SJCRH30 (cell line): ENCODE results near the gene B3GALT2. TPM values are rescaled to one million over a fixed set of nuclear protein-coding genes. Genes with fewer than 3 reads are reported as not detected.

Experiments used
- DNase-seq, 2 experiments: peaks; one replicate each; pipeline ENCODE4 v3.0.0-alpha.2; 2015 to 2020
- H3K27ac ChIP-seq: fragments of 250-450 bp; sonication (Bioruptor Pico); 2 replicates; pipeline ENCODE4 v1.5.1; 2020; ENCODE audit warnings: mild to moderate bottlenecking, moderate library complexity
- H3K27me3 ChIP-seq: fragments of 250-450 bp; sonication (Bioruptor Pico); 2 replicates; pipeline ENCODE4 v1.5.1; 2020; ENCODE audit warnings: mild to moderate bottlenecking, moderate library complexity
- H3K36me3 ChIP-seq: fragments of 250-450 bp; sonication (Bioruptor Pico); 2 replicates; pipeline ENCODE4 v1.5.1; 2020; ENCODE audit warnings: mild to moderate bottlenecking, moderate library complexity
- H3K4me1 ChIP-seq: fragments of 250-450 bp; sonication (Bioruptor Pico); 2 replicates; pipeline ENCODE4 v1.5.1; 2020; ENCODE audit warnings: mild to moderate bottlenecking, moderate library complexity
- H3K4me3 ChIP-seq: fragments of 250-450 bp; sonication (Bioruptor Pico); 2 replicates; pipeline ENCODE4 v1.5.1; 2020; ENCODE audit warnings: mild to moderate bottlenecking, moderate library complexity
- H3K9me3 ChIP-seq: fragments of 250-450 bp; sonication (Bioruptor Pico); replicated peaks from 2 replicates; pipeline ENCODE4 v1.5.1; 2020; ENCODE audit warnings: mild to moderate bottlenecking, moderate library complexity
- total RNA-seq: library from RNA; depleted of rRNA; stranded (reverse); fragments of >200 nt; shearing (Covaris generic); gene quantifications from 2 replicates; pipeline ENCODE4 v1.2.3, GENCODE V29; 2014; rRNA removed

Gene B3GALT2
- total RNA-seq, 1 experiment from 2014 or later: 1.5 TPM

DNA sequence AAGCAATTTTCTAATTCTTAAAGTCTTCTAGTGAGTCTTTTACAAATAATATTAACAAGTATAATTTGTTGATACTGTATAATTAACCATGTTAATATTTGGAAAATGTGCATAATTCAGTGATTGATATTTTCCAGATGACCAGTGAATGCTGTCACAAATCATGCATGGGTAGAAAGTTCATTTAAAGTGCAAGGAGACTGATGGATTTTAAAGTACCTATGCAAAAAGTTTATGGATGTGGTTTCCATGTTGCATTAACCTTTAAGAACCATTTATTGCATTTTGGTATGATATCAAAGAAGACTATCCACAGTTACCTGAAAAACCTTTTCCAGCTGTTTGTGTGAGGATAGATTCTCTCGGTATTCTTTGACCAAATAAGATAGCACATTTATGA is 41.4 kb downstream of the B3GALT2 start:
- DNase-seq: no peak

DNA sequence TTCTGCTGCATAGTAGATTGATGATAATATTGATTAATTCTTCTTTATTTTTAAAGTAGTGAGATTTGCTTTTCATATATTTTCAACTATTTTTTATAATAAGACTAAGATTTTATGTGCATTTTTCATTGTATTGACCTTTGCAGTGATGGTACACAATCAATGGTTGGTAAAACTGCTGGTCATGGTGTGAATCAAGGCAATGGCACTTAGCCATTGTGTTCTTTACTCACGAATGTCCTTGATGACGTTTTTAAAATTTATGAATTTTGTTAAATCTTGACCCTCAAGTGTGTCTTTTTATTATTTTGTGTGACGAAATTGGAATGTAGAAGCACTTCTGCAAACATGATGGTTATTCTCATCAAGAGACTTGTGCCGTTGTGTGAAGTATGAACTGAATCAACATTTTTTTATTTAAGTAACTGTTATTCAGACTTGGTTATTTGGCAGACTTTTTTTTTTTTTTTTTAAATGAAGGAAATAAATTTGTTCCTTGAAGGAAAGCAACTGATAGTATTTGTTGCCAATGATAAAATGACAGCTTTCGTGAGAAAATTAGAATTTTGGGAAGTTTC is 42.0 kb downstream of the B3GALT2 start:
- H3K36me3 ChIP-seq: peaks cover 11% of the 10 kb centered on the region
- H3K9me3 ChIP-seq: no peaks in the 10 kb centered on the region
- no peak overlapping the region for H3K27ac ChIP-seq
- no peaks in the 10 kb centered on the region for H3K27me3 ChIP-seq
- DNase-seq: no peak
- H3K4me1 ChIP-seq: no peaks in the 10 kb centered on the region
- no peak overlapping the region for H3K4me3 ChIP-seq

More for the DNA sequence above, 41.4 kb downstream of the B3GALT2 start:
- Histone ChIP-seq H3K4me3 (no peak overlapping the region), H3K27ac (no peak overlapping the region), H3K27me3 (no peaks in the 10 kb centered on the region), H3K36me3 (peaks cover 8% of the 10 kb centered on the region), H3K9me3 (no peaks in the 10 kb centered on the region), H3K4me1 (no peaks in the 10 kb centered on the region)

DNA sequence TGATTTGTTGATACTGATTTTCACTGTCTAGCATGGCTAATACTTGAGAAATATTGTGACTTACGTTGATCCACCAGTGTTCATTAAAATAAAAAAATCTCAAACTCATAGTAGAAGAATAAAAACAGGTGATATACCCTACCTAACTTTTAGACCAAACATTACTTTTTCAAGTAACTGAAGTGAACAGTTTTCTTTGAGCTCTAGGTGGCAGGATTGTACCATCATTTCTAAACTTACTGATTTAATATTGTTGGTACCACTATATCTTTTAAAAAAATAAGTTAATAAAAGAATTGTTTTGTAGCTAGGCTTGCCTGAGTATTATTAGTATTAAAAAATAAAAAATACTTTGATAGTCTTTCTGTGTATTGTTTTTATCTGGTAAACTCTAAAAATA is 43.1 kb downstream of the B3GALT2 start:
- Histone ChIP-seq H3K27me3 (no peaks in the 10 kb centered on the region), H3K27ac (no peak overlapping the region), H3K9me3 (no peaks in the 10 kb centered on the region), H3K4me1 (no peaks in the 10 kb centered on the region), H3K36me3 (peaks cover 9% of the 10 kb centered on the region), H3K4me3 (no peak overlapping the region)
- DNase-seq: no peak

DNA sequence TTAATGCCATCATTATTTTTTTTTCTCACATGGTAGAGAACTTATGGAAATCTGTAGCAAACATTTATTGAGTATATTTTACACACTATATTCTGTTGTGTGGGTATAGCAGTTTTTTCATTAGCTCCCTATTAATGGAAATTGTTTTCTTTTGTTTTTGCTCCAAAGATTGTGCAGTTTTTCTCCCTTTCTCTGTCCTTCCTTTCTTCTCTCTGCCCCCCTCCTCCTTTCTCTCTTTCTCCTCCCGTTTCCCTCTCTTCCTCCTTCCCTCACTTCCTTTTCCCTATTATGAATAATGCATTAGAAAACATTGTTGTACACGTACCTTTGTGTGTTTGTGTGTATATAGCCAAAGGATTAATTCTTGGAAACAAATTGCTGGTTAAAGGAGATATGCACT is 44.0 kb downstream of the B3GALT2 start:
- Histone ChIP-seq H3K27ac (no peak overlapping the region), H3K4me1 (no peaks in the 10 kb centered on the region), H3K4me3 (no peak overlapping the region), H3K9me3 (no peaks in the 10 kb centered on the region), H3K27me3 (no peaks in the 10 kb centered on the region), H3K36me3 (peaks cover 12% of the 10 kb centered on the region)
- no peak for DNase-seq

DNA sequence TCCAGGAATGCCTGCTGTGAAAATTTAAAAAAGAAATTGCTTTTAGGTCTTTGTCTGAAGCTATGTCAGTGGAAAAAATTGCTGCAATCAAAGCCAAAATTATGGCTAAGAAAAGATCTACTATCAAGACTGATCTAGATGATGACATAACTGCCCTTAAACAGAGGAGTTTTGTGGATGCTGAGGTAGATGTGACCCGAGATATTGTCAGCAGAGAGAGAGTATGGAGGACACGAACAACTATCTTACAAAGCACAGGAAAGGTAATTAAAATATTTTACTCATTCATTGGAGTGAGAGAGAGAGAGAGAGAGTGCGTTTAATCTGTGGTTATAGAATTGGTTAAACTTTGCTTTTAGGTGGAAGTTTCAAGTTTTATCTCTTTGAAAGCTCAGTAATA is 44.6 kb downstream of the B3GALT2 start:
- Histone ChIP-seq H3K36me3 (peaks cover 15% of the 10 kb centered on the region), H3K27me3 (no peaks in the 10 kb centered on the region), H3K9me3 (no peaks in the 10 kb centered on the region), H3K27ac (no peak overlapping the region), H3K4me1 (no peaks in the 10 kb centered on the region), H3K4me3 (no peak overlapping the region)
- no peak for DNase-seq

DNA sequence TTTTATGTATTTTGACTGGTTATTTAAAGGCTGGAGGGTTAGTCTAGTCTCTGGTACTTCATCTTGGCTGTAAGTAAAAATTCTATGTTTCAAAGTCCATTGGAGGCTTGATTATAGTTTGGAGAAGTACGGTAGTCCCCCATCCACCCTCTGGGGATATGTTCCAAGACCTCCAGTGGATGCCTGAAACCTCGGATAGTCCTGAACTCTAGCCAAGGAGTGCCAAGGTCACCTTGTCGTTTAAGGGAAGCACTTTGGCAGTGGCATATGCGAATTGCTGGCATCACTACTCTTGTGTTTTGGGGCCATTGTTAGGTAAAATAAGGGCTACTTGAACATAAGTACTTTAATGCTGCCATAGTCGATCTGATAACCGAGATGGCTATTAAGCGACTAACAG is 46.2 kb downstream of the B3GALT2 start:
- no peaks in the 10 kb centered on the region for H3K9me3 ChIP-seq
- no peaks in the 10 kb centered on the region for H3K27me3 ChIP-seq
- H3K27ac ChIP-seq: no peak overlapping the region
- DNase-seq: no peak
- H3K4me3 ChIP-seq: no peak overlapping the region
- H3K4me1 ChIP-seq: no peaks in the 10 kb centered on the region
- H3K36me3 ChIP-seq: peaks cover 18% of the 10 kb centered on the region

DNA sequence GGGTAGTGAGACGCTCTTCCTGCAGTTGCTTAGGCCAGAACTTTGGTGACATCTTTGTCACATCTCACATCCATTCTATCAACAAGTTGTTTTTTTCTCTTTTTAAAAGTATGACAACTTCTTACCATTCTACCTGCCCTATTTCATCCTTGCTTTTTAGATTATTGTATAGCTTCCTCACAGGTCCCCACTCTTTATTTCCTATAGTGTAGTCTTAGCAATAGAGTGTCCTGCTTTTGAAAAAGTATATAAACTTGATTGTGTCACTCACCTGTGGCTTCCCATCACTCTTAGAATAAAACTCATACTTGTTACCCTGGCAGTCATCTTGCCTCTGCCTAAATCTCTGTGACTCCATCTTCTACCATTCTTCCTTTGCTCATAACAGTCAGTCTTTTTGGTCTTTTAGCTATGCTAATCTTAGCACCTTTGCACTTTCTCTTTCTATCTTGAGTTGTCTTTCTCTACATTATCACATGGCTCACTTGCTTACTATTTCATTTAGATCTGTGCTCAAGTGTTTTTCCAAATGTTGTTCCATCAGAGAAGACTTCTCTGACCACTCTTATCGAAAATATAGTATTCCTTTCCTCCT is 55.0 kb downstream of the B3GALT2 start:
- Histone ChIP-seq H3K36me3 (peaks cover 22% of the 10 kb centered on the region), H3K9me3 (no peaks in the 10 kb centered on the region)
- DNase-seq: no peak

More for the DNA sequence above, 55.0 kb downstream of the B3GALT2 start:
- H3K4me1 ChIP-seq: no peaks in the 10 kb centered on the region
- no peaks in the 10 kb centered on the region for H3K27me3 ChIP-seq
- no peak overlapping the region for H3K4me3 ChIP-seq
- H3K27ac ChIP-seq: no peak overlapping the region

Other genes starting within 250 kb of the B3GALT2 start
- gene UCHL5, start 127.3 kb downstream of the B3GALT2 start, total RNA-seq: 36.1 and 42.2 TPM in 2 replicates
- gene RO60, start 127.0 kb downstream of the B3GALT2 start, total RNA-seq: 80.9 and 91.9 TPM in 2 replicates
- gene GLRX2, start 81.2 kb downstream of the B3GALT2 start, total RNA-seq: 25.8 and 29.2 TPM in 2 replicates
- 14.7 and 15.8 TPM in 2 replicates for gene CDC73, start 64.6 kb downstream of the B3GALT2 start, total RNA-seq